GM21360 (cell line): ENCODE measurements around the gene ATF7.

ENCODE experiments used
- ATAC-seq: cut with Tn5 transposase; IDR thresholded peaks from one replicate; pipeline ENCODE4 v1.9.1; 2021; ENCODE audit warnings: mild to moderate bottlenecking, moderate library complexity; ENCODE audit not compliant: unreplicated experiment

ATF7 gene

GRCh38 chr12:53504004-53504920, 121.9 kb downstream of the ATF7 start:
- ATAC-seq: no peak

DNA sequence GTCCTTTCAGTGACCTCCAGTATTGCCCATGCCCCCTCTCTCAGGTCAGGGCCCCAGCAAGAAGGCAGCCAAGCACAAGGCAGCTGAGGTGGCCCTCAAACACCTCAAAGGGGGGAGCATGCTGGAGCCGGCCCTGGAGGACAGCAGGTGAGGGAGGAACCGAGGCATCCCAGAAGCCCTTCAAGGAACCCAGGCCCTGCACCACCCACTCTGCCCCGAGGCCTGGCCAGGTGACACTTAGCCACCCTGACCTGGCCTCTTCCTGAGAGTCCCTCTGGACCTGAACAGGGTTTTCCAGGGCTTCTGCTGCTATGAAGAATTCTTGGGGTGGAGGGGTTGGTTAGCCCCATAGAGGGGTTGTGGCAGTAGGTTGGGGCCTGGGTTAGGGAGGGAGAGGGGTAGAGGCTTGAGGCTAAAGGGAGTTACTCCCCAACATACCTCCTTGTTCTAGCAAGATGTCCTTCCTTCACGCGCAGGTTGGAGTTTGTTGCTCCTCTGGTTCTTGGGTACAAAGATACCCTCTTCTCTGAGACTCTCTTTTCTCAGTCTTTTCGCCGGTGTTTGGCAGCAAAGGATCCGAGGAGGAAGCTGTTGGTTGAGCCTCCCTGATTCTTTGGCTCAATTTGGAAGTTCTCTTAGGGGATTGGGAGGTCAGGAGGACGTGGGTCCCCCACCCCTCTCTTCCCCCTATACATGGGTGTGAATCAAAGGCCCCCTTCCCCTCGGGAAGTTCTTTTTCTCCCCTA, 123.0 kb downstream of the ATF7 start:
- no peak for ATAC-seq

- no peak for ATAC-seq
Observed at GRCh38 chr12:53502331-53502730, 123.9 kb downstream of the ATF7 start.

DNA sequence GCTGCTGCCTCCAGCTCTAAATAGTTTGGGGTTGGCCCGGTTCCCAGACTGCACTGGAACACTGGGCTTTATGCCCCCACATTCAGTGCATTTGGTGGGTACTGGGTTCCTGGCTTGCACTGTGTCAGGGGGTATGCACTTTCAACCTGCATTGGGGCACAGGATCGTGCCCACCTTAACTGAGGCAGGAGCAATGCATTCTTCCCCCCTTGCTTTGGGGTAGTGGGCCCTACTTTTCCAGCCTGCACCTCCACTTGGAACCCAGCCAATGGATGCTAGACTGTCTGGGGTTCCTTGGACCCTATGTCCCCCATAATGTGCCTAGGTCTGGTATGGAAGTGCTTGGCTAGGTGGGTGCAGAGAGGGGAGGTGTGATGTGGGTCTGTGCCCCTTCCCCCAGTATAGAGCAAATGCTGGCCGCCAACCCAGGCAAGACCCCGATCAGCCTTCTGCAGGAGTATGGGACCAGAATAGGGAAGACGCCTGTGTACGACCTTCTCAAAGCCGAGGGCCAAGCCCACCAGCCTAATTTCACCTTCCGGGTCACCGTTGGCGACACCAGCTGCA, 124.5 kb downstream of the ATF7 start:
- ATAC-seq: no peak

DNA sequence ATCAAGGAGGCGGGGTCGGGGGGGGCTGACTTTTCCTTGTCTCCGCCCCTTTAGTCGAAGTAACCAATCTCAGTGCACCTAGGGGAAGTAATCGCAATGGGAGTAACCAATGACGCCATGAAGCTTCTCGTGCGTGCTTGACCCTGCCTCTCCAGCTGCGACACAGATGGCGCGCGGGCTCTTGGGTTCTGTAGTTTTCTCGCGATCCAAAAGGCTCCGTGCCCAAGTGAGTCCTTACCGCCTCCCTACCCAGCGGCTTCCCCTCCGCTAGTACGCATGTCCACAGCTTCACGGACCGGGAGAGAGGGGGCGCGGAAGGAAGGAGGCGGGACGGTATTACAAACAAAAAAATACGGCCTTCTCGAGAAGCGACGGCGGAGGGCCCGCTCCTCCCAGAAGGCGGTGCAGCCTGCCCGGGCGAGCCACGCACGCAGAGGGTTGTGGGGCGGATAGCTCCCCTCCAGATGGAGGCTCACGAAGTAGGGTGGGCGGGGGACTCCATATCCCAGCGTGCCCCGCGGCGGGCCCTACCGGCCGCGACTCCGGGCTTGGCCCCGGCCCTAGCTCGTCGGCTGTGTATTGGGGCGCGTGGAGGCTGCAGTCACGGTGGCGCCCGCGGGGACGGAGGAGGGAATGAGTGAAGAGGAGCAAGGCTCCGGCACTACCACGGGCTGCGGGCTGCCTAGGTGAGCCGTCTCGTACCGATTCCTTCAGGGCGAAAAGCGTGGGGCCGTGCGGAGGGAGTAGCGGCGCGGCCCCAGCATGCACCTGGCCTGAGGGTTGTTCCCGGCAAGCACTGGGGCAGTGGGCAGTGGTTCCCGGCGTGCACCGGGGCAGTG, 125.2 kb downstream of the ATF7 start, which contains the start of gene TARBP2:
TSS of gene TARBP2 (plus strand) at position 508 of the 839 bp plus-strand sequence. CDS start at position 634, 126 bp downstream.
- ATAC-seq: peak; percentile 71

GRCh38 chr12:53500142-53500775, 125.9 kb downstream of the ATF7 start:
- ATAC-seq: no peak

GRCh38 chr12:53499266-53500141, 126.7 kb downstream of the ATF7 start, which contains the start of gene MAP3K12:
TSS of gene MAP3K12 (minus strand) at chr12:53499458. CDS start at chr12:53487391, 12,067 bp downstream.
- ATAC-seq: no peak

DNA sequence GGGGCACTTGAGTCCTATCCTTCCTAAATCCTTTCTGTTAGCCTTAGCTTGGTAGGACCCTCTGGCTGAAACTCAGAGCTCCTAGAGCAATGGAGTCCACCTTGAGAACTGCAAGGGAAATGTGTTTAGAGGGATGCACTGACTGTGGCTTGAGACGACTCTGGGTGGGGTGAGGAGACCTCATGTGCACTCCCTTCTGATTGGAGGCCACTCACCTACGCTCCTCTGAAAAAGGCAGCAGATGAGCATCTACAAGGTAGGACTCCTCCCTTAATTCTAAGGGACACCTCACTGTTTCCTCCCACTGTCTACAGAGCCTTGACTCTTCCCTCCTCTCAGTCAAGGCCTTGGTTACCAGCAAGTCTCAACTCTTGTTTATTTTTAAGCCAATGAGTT, 127.9 kb downstream of the ATF7 start:
- no peak for ATAC-seq

GRCh38 chr12:53497461-53497860, 128.7 kb downstream of the ATF7 start:
- no peak for ATAC-seq

DNA sequence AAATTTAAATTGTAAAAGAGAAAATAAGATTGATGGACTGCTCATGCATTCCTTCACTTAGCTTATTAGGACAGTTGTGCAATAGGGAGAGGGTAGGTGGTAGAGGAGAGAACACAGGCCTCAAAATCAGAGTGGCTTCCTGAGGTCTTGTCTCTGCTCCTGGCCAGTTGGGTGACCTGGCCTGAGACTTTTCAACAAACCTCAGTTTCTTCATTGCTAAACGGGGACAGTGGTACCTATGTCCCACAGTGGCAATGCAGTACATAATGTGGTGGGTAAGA, 129.5 kb downstream of the ATF7 start:
- no peak for ATAC-seq

DNA sequence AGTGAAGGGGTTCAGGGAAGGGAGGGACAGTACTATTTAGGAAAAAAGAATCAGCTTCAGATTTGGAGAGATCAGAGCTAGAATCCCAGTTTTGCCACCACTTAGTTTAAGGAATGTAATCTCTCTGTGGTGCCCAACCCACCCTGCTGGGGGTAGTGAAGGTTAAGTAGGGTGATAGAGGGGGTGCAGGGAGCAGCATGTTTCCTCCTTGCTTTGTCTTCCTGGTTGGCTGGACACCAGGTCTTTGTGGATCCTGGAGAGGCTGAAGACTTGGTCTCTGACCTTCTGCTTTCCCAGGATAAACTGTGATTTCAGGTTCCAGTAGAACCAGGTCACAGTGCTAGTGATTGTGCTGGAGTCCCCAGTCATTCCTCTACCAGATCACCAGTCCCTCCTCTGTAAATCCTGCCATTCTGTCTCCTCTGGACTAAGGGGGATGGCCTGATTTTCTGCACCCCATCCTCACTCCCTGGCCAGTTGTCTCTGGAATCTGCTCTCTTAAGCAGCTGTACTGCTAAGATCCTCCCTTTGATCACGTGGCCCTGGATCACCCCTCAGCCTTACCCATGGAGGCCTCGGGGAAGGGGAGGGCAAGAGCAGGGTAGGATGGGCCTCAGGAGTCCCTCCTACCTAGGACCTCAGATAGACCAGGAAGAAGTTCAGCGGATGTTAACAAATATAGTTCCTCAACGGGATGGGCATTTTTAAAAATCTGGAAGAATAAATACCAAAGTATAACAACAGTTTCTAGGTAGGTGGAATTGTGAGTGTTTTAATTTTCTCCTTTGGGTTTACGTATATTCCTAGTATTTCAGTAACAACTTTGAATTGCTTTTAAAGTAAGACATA, 130.1 kb downstream of the ATF7 start:
- no peak for ATAC-seq

DNA sequence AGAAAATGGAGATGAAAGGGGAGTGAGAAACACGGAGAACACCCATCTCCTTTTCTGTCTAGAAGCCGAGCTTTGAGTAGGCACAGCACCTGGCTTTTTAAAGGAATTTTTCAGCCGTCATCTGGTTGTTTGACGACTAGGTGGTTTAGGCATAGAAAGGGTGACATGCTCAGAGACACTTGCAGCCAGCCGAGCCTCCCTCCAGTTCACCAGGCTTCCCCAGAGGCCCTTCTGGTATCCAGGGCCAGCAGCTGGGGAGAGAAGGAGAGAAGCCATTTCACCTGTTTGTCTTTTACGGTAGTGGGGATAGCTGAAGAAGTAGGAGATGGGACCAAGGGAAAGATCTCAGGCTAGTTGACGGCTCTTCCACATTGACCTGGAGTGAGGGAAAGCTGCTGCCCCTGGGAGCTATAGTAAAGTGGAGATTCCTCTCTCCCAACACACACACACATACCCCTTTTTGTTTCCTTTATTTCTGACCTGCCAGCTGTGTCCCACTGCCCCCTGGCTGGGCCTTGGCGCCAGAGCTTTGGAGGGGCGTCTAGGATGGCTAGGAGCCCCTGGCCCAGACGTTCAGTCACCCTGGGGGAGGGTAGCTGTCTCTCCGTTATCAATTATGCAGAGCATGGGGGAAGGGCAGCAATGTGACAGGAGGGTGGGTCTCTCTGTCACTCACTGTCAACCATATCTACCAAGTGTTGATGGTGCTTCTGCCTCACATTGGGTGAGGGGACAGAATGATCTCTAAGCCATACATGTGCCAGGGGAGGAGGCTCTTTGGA, 132.4 kb downstream of the ATF7 start:
- ATAC-seq: no peak

DNA sequence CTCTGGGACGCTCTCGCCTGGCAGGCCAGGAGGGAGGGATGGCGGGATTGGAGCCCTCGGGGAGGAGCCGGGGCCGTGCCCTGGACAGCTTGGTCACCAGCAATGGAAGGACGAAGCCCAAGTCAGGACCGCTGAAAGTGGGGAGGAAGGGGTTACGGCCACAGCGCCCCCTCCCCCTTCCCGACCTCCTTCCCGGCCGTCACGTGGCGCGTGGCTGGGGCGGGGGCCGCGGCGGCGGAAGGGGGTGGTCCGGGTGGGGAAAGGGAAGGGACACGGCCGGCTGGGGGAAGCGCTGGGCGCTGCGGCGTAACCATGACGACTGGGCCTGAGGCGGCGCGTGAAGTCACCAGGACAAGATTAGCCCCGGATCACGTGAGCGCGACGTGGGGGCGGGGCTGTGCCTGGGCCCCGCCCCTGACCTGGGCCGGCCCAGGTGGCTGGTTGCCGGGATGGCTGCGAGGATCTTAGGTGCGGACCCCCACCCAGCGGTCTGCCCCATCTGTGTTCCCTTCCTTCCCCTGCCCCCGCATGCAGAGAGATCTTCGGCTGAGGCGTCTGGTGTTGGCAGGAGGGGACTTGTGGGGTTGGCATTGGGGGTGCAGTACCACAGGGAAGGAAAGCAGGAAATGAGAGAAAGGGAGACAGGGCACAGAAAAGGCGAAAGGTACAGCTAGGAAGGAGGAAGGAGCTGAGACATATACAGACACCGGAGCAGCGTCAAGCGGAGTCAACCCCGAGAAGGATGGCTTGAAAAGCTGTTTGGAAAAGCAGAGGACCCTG, 133.2 kb downstream of the ATF7 start:
- peak; percentile 88 for ATAC-seq

GRCh38 chr12:53492188-53492587, 134.0 kb downstream of the ATF7 start:
- ATAC-seq: no peak

DNA sequence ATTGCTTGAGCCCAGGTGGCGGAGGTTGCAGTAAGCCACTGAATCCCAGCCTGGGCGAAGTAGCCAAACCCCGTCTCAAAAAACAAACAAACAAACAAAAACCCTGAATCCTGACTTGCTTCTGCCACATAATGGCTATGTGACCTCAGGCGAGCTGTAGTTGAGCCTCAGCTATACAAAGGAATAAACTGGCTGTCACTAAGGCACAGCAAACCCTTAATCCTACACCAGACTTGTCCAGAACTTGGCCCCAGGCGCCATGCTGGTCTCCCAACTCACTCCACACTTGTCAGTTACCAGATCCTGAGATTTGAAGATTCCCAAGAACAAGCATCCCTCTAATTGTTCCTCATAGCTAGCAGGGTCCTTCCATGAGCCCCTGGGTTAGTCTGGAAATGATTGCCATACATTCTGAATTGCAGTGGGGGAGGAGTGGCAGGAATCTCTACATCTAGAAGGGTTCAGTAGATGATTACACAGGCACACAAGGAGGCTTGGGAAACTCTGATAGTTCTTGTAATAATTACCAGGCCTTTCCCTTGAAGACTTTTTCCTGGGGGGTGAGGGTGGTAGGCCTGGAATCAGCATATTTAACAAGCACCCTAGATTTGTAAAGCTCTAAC, 136.8 kb downstream of the ATF7 start:
- no peak for ATAC-seq

DNA sequence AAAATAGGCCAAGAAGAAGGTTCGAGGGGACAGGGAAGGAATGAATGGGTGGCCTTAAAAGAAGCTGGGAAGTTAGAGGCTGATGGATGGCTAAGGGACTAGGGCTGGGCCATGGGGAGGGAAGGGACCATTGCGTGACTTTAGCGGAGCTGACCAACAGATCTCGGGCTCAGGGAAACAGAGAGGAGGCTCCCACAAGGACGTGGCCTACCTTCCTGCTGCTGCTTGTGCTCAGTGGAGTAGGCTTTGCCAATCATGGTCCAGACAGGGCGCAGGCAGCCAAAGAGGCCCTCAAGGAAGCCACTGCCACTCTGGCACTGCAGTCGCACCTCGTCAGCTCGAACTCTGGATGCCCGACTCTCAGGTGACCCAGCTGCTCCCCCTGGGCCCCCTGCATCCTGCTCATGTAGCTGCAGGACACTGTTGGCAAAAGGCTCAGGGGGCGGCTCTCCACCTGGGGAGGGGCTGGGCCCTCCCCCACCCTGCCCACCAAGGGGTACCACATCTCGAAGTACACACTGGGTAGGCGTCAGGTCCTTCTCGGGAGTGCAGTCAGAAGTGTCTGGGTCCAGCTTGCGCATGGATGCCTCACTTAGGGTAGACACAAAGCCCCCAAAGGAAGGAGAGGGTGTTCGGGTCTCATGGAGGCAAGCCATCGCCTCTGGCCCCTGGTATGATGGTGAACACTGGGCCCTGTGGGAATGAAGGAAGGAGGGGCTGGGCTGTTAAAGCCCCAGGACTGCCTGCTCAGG, 139.3 kb downstream of the ATF7 start:
- no peak for ATAC-seq
